ENCODE measurements around the gene SMAD9. TPM values are rescaled to one million over a fixed set of nuclear protein-coding genes. Genes with fewer than 3 reads are reported as not detected.

The SMAD9 gene
- total and polyA plus RNA-seq, 2 of the 13 experiments (the other 11 are each of a cell fraction or from before 2014, with no cell fraction given), result 4.2 to 7.7 TPM

- TF ChIP-seq NR3C1 (CRISPR knock-in tag; IDR thresholded peaks at IDR 0.05) (no peak), POLR2AphosphoS5 (IDR thresholded peaks at IDR 0.05; ENCODE audit: low read depth, low read length) (peak; percentile 76), ZNF468 (CRISPR knock-in tag; IDR thresholded peaks at IDR 0.05) (no peak), WIZ (CRISPR knock-in tag; IDR thresholded peaks at IDR 0.05) (no peak), SAP130 (CRISPR knock-in tag; IDR thresholded peaks at IDR 0.05; ENCODE audit: low read depth) (peak; percentile 70), MXI1 (IDR thresholded peaks at IDR 0.05; ENCODE audit: borderline replicate concordance, low read depth, low read length) (peak; percentile 69; the same call in 1 of the 3 replicates), GMEB1 (CRISPR knock-in tag; IDR thresholded peaks at IDR 0.05; ENCODE audit: borderline replicate concordance) (peak; percentile 84), SALL2 (CRISPR knock-in tag; IDR thresholded peaks at IDR 0.05) (no peak), RFXANK (CRISPR knock-in tag; IDR thresholded peaks at IDR 0.05) (no peak), RXRA (CRISPR knock-in tag; IDR thresholded peaks at IDR 0.05) (no peak), SOX5 (CRISPR knock-in tag; IDR thresholded peaks at IDR 0.05; ENCODE audit: borderline replicate concordance) (no peak), EEA1 (CRISPR knock-in tag; IDR thresholded peaks at IDR 0.05; ENCODE audit: borderline replicate concordance) (no peak), ZNF781 (CRISPR knock-in tag; IDR thresholded peaks at IDR 0.05; ENCODE audit: borderline replicate concordance, not compliant biosample characterization) (no peak), ZNF354B (CRISPR knock-in tag; IDR thresholded peaks at IDR 0.05) (no peak), ZKSCAN8 (CRISPR knock-in tag; IDR thresholded peaks at IDR 0.05; ENCODE audit: borderline replicate concordance) (no peak), ZNF782 (CRISPR knock-in tag; IDR thresholded peaks at IDR 0.05; ENCODE audit: borderline replicate concordance) (peak; percentile 14; the same call in 1 of the 2 replicates), PAX8 (CRISPR knock-in tag; IDR thresholded peaks at IDR 0.05; ENCODE audit: borderline replicate concordance) (no peak), IRX3 (CRISPR knock-in tag; IDR thresholded peaks at IDR 0.05; ENCODE audit: borderline replicate concordance, low read depth) (no peak), HDAC6 (IDR thresholded peaks at IDR 0.05; ENCODE audit: low read depth, low read length) (no peak), ZSCAN22 (CRISPR knock-in tag; IDR thresholded peaks at IDR 0.05) (no peak), PHF20 (CRISPR knock-in tag; IDR thresholded peaks at IDR 0.05) (no peak; the same call in 1 of the 2 replicates), POLR2AphosphoS2 (IDR thresholded peaks at IDR 0.05; ENCODE audit: low read depth, low read length) (no peak), RARG (CRISPR knock-in tag; IDR thresholded peaks at IDR 0.05; ENCODE audit: low read depth) (no peak), SP140L (CRISPR knock-in tag; IDR thresholded peaks at IDR 0.05; ENCODE audit: borderline replicate concordance) (no peak), ESRRA (CRISPR knock-in tag; IDR thresholded peaks at IDR 0.05; ENCODE audit: low read depth) (no peak), ELF1 (CRISPR knock-in tag; IDR thresholded peaks at IDR 0.05) (no peak), ZFP36 (IDR thresholded peaks at IDR 0.05; ENCODE audit: borderline replicate concordance, low read depth, low read length, partially characterized antibody) (no peak), PRPF4 (IDR thresholded peaks at IDR 0.05; ENCODE audit: low read depth, low read length, poor library complexity, severe bottlenecking) (no peak), POLR2G (IDR thresholded peaks at IDR 0.05; ENCODE audit: low read depth, low read length) (peak; percentile 79)
- TF ChIP-seq, protein P1, sequence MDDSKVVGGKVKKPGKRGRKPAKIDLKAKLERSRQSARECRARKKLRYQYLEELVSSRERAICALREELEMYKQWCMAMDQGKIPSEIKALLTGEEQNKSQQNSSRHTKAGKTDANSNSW (CRISPR knock-in tag; IDR thresholded peaks at IDR 0.05; ENCODE audit: borderline replicate concordance), result no peak
These were observed 101.0 kb downstream of the SMAD9 start, which contains the start of gene RFXAP (continued) for GRCh38 chr13:36818804-36819738.

Data from HepG2 (cell line).